ENCODE data around the gene POLRMT.

GRCh38 chr19:625257-625656 lies 8.1 kb downstream of the POLRMT start:
- TF ChIP-seq ZFX (IDR thresholded peaks at IDR 0.05), result no peak
- TF ChIP-seq, protein P1, sequence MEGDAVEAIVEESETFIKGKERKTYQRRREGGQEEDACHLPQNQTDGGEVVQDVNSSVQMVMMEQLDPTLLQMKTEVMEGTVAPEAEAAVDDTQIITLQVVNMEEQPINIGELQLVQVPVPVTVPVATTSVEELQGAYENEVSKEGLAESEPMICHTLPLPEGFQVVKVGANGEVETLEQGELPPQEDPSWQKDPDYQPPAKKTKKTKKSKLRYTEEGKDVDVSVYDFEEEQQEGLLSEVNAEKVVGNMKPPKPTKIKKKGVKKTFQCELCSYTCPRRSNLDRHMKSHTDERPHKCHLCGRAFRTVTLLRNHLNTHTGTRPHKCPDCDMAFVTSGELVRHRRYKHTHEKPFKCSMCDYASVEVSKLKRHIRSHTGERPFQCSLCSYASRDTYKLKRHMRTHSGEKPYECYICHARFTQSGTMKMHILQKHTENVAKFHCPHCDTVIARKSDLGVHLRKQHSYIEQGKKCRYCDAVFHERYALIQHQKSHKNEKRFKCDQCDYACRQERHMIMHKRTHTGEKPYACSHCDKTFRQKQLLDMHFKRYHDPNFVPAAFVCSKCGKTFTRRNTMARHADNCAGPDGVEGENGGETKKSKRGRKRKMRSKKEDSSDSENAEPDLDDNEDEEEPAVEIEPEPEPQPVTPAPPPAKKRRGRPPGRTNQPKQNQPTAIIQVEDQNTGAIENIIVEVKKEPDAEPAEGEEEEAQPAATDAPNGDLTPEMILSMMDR (conservative IDR thresholded peaks at IDR 0.05), result no peak

Measured in C4-2B (cell line).